HL-60/S4 treated with phorbol 12-myristate 13-acetate at 8.2 ng/mL for 4 days and 3 days (cell line): ENCODE data around the gene CHMP4A.

Experiments used
- in situ Hi-C: fragments of 300-500 bp; cut with MboI; formaldehyde crosslinking; loops from 2 replicates; pipeline ENCODE4 v1.15.0; 2022; ENCODE audit warnings: low sequenced_read_pairs

CHMP4A gene

GRCh38 chr14:24212924-24213865 lies at the start of gene CHMP4A:
CHMP4A (minus strand) TSS chr14:24213488; CDS start chr14:24213439, 49 bp downstream.
- in situ Hi-C loops = no loop called here

DNA sequence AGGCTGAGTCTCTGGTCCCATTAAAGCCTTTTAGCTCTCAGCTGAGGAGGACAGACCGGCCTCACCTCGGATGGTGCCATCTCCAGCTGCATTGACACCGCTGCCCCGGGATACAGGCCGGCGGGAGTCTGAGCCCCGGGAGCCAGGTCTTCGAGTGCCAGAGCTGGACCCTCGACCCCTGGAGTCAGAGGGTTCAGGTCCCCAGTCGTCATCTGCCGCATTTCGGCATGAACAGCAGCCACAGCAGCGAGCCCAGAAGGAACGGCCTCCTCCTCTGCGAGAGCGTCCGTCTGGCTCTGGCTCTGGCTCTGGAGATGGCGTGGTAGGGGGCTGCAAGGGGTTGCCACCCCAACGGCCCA lies 48.7 kb upstream of the CHMP4A start:
- in situ Hi-C loops = no loop called here

GRCh38 chr14:24261256-24261968 lies 48.1 kb upstream of the CHMP4A start:
- in situ Hi-C loops = no loop called here

DNA sequence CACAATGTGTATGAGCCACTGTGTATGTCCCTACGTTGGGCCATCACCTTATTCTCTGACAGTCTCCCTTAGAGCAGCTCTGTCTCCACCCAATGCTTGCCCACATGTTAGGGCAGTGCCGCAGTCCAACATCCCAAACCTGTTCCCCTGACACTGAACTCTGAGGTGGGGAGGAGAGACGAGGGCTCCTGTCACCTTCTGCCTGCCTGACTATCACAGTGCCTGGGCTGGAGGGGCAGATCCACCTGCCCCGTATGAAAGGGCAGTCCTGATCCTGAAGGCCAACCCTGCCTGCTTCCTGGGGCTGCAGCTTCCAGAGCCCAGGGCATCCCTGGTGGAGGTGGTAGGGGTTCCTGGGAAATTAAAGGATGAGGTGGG lies 47.5 kb upstream of the CHMP4A start:
- in situ Hi-C loops = no loop called here

GRCh38 chr14:24260026-24260779 lies 46.9 kb upstream of the CHMP4A start:
- in situ Hi-C loops = no loop called here

DNA sequence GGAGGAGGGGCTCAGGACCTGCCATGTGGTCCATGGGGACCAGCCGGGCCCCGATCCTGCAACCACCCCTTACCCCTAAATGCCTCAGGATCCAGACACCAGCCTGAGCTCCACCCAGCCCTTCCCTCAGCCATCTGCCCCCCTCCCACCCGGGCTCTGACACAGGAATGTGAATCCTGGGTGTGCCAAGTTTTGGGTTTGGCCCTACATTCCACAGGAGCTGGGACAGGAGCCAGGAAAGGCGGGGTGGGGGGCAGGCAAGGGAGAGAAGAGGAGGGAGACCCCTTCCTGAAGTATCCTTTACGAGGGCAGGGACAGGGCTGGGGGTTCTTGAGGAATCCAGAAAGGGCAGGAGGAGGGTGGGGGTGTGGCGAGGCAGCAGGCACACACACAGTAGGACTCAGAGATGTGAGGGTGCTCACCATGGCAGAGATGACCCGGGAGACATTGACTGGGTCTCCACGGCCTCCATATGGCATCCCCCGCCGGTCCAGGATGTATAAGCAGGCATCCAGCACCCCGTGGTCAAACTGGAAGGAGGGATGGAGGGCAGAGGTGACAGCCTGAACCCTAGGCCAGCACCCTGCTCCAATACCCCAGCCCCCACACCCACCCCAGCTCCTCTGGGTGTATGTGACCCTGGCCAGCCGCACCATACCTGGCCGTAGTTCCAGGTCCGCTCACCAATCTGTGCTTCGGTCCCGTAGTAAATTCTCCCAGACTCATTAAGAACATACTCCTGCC lies 46.2 kb upstream of the CHMP4A start:
- in situ Hi-C loops = no loop called here

- in situ Hi-C loops = no loop called here
Measured at GRCh38 chr14:24258548-24259265, 45.4 kb upstream of the CHMP4A start.

DNA sequence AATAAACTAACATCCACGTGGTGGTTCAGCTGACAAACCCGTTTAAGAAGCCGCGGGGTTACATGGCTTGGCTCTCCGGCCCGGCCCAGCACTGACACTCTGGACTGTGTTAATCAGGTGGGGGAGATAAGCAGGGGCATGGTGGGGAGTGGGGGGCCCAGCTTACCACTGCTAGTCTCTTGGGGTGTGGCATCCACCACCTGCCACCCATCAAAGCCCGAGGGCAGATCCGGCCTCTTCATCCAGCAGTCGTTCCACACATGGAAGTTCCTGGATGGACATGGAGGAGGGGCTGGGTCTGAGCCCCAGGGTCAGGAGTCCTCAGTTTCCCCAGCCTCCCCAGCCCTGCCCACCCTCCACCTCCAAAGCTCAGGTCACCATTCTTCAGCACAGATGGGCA lies 44.8 kb upstream of the CHMP4A start:
- in situ Hi-C loops = no loop called here

- in situ Hi-C loops = no loop called here
Measured at GRCh38 chr14:24256960-24257359, 43.7 kb upstream of the CHMP4A start.

GRCh38 chr14:24255931-24256711 lies 42.8 kb upstream of the CHMP4A start:
- in situ Hi-C loops = no loop called here

DNA sequence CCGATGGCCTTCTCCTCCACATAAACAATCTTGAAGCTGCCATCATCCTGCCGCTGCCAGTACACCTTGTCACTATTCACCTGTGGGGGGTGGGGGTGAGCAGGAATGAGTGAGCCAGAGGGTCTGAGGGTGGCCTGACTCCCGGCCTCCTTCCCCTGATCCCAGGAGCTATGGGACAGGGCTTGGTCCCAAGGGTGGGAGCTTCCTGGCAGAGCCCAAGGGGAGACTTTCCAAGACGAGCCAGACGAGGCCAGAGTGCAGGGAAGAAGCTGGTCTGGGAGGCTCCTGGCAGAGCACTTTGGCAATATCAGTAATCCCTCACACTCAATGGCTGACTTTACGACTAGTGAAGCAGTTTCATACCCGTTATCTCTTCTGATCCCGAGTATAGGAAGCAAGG lies 42.1 kb upstream of the CHMP4A start:
- in situ Hi-C loops = no loop called here

GRCh38 chr14:24254630-24255392 lies 41.5 kb upstream of the CHMP4A start:
- in situ Hi-C loops = no loop called here

DNA sequence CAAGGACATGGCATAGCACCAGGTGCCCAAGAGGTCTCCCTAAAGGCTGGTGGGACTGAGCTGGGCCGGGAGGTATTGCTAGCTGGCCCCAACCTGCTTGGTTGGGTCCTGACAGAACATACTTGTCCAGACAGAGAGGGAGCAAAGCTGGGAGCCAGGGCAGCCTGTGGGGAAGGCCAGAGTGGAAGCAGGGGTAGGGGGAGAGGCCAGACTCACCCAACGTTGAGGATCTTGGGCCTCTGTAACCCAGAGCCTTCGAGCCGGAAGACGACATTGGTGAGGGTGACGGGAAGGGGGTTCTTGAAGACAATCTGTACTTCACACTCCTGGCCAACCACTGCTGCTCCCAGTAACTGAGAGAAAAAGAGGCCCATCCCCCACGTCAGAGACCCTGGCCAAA lies 40.6 kb upstream of the CHMP4A start:
- in situ Hi-C loops = no loop called here

- in situ Hi-C loops = no loop called here
Measured at GRCh38 chr14:24252289-24253124, 39.2 kb upstream of the CHMP4A start.

DNA sequence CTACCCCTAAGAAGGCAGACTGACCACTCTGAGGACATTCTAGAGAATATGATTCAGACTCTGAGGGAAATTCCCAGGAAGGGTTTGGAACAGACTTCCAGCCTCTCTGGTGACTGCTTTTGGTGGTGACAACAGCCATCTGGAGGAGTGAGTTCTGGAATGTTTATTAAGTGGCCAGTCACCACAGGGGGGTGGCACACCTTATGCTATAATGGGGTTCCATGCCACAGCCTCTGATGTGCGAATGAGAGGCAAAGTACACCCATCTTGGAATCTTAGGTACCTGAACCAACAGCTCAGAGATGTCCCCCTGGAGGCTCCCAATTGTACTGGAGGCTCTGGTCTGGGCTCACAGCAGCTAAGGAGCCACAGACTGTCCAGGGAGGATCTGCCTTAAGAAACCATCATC lies 38.6 kb upstream of the CHMP4A start:
- in situ Hi-C loops = no loop called here

- in situ Hi-C loops = no loop called here
Measured at GRCh38 chr14:24250354-24250753, 37.1 kb upstream of the CHMP4A start.

- in situ Hi-C loops = loop anchor here (10.0 to 25.0 kb wide), 2 partner anchors 45 to 188 kb away; partner anchors contain the start of genes CBLN3, DHRS1, KHNYN and NOP9
Measured at GRCh38 chr14:24249230-24250021, 36.1 kb upstream of the CHMP4A start.
